ENCODE results near the gene PSD. TPM values are rescaled to one million over a fixed set of nuclear protein-coding genes. Genes with fewer than 3 reads are reported as not detected.

The PSD gene
- total and polyA plus RNA-seq, 5 donors = 4.6 to 9.4 (median 6.2) TPM

DNA sequence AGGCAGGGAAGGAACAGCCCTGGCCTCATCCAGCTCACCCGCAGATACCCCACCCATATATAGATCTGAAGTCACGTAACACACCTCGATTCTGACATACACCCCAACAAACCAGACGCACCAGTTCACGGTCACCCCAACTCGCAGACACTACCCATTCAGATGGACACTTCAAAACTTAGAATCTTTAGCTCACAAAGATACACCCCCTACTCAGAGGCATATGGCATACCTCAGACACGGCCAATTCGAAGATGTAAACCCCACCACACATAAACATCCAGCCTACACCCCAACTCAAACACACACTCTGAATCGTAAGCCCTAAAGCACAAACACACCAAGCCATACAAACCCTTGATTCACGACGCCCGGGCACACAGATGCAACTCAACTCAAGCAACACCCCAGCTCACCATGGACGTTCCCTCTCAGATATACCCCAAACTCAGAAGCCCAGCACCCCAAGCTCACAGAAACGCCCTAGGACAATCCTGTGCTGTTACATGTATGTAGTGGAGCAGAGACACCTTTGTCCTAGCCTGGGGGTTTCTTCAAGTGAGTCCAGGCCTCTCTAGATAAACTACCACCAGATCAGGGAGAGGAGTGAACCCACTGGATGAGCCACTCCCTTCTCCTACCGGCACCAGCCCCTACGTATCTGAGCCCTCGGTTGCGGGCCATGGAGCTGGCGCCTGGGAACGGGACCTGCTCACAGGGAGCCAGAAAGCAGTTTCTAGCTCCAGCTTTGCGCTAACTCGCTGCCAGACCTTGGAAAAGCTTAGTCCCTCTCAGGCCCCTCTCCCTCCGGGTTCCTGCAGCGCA is 8.8 kb downstream of the PSD start:
- Histone ChIP-seq H3K27ac (ENCODE audit: low read length) (no peak overlapping the region), H3K9me3 (ENCODE audit: control insufficient read depth, low read length) (no peaks in the 10 kb centered on the region), H3K4me1 (ENCODE audit: control insufficient read depth, insufficient read depth, low read length) (no peaks in the 10 kb centered on the region), H3K4me3 (ENCODE audit: low read length) (peak overlapping the region; percentile 58), H3K27me3 (ENCODE audit: control insufficient read depth, insufficient read depth) (no peaks in the 10 kb centered on the region)
- DNase-seq (peak in 1 of 3 donors; percentile 9), ATAC-seq (no peak)
- WGBS = 29% methylated on average over 24 of the region's 24 CpGs
- intact Hi-C loops (cut with DNase I) = loop anchor here in 1 of 4 donors (10.0 kb wide), 1 partner anchor 175 kb away; no protein-coding TSS in a partner anchor

DNA sequence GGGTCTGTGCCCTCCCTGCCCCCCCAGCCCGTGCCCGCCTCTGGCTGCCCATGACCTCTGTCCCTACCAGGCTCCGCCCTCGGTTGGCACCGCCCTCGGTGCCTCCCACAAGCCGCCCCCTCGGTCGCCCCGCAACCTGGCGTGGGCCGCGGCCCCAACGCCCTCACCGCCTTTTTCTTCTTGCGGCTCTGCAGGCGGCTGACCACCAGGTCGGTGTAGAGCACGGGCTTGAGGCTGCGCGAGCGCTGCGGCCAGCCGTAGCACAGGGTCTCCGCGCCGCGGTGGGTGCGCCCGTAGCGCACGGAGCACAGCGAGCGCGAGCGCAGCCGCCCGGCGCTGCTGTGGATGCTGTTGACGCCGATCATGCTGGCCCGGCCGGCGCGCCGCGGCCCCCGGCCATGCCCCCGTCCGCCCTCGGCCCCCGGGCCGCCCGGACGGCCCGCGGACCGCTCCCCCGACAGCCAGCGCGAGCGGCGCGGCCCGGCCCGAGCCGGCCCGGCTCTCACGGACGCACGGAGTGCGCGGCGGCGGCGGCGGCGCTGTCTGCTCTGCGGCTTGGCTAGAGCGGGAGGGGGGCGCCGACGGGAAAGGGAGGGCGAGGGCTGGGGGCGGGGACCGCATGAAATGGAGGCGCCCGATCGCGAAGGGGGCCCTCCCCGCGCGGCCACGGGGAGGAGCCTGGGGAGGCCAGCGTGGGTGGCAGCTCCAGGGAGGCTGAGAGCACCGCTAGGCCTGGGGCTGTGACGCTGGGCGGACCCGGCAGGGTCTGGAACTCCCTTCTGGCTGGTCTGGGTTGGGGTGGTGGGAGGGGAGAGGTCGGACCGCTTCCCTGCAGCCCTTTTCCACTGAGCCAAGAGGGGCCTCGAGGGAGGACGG is 9.6 kb downstream of the PSD start:
- intact Hi-C loops (cut with DNase I) = loop anchor here in 1 of 4 donors (10.0 kb wide), 1 partner anchor 176 kb away; no protein-coding TSS in a partner anchor
- Histone ChIP-seq H3K9me3 (ENCODE audit: control insufficient read depth, low read length) (no peaks in the 10 kb centered on the region), H3K27me3 (ENCODE audit: control insufficient read depth, insufficient read depth) (no peaks in the 10 kb centered on the region), H3K4me1 (ENCODE audit: control insufficient read depth, insufficient read depth, low read length) (no peaks in the 10 kb centered on the region), H3K4me3 (ENCODE audit: low read length) (peak overlapping the region; percentile 58), H3K27ac (ENCODE audit: low read length) (no peak overlapping the region)
- peak; percentile 33 to 52 for ATAC-seq
- under 1% methylated on average over 103 of the region's 103 CpGs for WGBS
- DNase-seq = peak in 2 of 3 donors; percentile 70 to 81

DNA sequence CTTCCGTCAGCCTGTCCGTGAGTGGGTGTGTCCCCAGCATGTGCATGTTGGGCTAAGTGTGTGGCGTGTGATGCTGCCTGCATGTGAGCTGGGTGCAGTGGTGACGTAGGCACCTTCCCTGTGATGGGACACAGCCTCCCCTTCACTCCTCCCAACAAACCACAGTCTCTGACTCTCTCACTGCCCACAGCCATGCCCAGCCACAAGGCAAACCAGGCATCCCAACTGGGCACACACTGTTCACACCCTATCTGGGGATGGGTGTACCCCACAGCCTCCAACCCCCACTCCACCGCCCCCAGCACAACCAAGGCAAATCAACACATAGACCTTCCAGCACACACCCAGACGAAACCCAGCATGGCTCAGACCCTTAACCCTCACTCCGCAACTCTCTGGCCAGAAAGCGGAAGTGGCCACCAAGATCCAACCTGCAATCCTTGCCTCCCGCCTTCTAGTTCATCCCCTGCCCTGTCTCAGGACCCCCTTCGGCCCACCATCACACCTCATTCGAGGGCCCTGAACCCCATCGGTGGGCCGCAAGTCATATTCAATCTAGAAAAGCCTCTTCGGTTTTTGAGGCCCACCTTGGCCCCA is 10.4 kb downstream of the PSD start:
- DNase-seq (no peak), ATAC-seq (no peak)
- intact Hi-C loops (cut with DNase I) = loop anchor here in 1 of 4 donors (10.0 kb wide), 1 partner anchor 177 kb away; no protein-coding TSS in a partner anchor
- Histone ChIP-seq H3K4me3 (ENCODE audit: low read length) (peak overlapping the region; percentile 58), H3K27ac (ENCODE audit: low read length) (no peak overlapping the region), H3K4me1 (ENCODE audit: control insufficient read depth, insufficient read depth, low read length) (no peaks in the 10 kb centered on the region), H3K9me3 (ENCODE audit: control insufficient read depth, low read length) (no peaks in the 10 kb centered on the region), H3K27me3 (ENCODE audit: control insufficient read depth, insufficient read depth) (no peaks in the 10 kb centered on the region)
- 63% methylated on average over 14 of the region's 14 CpGs for WGBS

DNA sequence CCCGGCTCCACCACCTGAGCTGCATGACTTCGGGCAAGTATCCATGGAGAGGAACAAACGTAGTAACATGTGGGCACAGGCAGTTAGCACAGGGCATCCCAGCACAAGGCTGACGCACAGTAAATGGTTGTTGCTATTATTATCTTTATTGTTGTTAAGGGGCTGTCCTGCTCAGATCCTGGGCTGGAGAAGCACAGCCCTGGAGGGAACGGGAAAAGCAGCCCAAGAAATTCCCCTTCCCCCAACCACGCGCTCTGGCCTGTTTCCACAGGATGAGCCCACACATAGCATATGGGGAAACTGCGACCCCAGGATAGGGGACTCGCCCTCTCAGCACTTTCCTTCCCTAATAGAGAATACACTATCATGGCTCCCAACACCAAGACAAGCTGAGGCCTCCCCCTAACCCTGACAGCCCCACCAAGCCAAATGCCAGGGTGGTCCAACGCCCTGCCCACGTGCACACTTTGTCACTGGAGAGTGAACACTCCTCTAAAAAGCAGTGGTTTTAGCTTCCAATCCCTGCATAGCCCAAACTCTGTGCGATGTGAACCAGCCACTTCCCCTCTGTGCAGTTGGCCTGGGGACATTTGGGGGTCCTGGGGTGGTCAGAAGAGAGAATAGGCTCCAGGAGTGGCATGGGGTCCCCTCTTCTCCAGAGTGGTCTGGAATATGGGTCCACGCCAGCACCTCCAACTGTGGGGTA is 11.0 kb downstream of the PSD start:
- ATAC-seq (no peak), DNase-seq (no peak)
- WGBS = 80% methylated on average over 13 of the region's 13 CpGs
- intact Hi-C loops (cut with DNase I) = loop anchor here in 1 of 4 donors (10.0 kb wide), 1 partner anchor 177 kb away; no protein-coding TSS in a partner anchor
- H3K27ac ChIP-seq (ENCODE audit: low read length) = no peak overlapping the region
- no peaks in the 10 kb centered on the region for H3K9me3 ChIP-seq (ENCODE audit: control insufficient read depth, low read length)
- H3K27me3 ChIP-seq (ENCODE audit: control insufficient read depth, insufficient read depth) = no peaks in the 10 kb centered on the region
- H3K4me3 ChIP-seq (ENCODE audit: low read length) = no peak overlapping the region
- no peaks in the 10 kb centered on the region for H3K4me1 ChIP-seq (ENCODE audit: control insufficient read depth, insufficient read depth, low read length)

DNA sequence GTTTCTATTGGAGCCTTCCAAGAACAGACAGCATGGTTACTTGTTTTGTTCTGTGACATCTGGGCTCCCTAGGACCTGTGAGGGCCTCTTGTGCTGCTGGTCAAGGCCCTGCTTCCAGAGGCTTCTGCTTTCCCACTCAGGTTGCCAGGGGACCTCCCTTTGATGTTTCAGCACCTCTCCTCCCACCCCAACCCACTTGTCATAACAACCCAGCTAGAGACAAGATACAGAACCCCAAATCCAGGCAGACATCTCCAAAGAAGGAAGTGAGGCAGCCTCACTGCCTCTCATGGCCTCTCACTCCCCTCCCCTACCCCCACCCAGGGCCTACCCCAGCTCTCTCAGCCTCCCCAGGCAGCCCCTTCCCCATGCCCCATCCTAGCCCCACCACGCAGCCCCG is 11.8 kb downstream of the PSD start:
- ATAC-seq (no peak), DNase-seq (no peak)
- H3K27me3 ChIP-seq (ENCODE audit: control insufficient read depth, insufficient read depth) = no peaks in the 10 kb centered on the region
- H3K4me3 ChIP-seq (ENCODE audit: low read length) = no peak overlapping the region
- no peak overlapping the region for H3K27ac ChIP-seq (ENCODE audit: low read length)
- no peaks in the 10 kb centered on the region for H3K9me3 ChIP-seq (ENCODE audit: control insufficient read depth, low read length)
- H3K4me1 ChIP-seq (ENCODE audit: control insufficient read depth, insufficient read depth, low read length) = no peaks in the 10 kb centered on the region
- intact Hi-C loops (cut with DNase I) = loop anchor here in 1 of 4 donors (10.0 kb wide), 1 partner anchor 178 kb away; no protein-coding TSS in a partner anchor
- WGBS = 98% methylated on average over 2 of the region's 2 CpGs

DNA sequence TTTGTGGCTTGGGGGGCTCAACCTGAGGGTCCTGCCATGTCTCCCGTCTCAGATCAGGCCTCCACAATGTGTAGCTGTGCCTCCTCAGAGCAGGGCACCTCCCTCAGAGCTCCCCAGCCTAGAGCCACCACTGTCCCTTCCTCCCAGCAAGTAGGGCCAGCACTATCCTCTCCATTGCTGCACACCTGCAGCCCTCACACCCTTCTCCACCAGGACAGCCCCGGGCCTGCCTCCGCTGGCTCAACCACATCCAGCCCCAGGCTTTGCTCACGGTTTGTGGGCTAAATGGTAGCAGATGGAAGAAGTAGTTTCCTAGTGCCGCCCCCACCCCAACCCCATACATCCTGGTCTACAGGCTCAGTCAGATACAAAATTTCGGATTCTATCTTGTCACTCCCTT is 13.0 kb downstream of the PSD start:
- DNase-seq = no peak
- intact Hi-C loops (cut with DNase I) = loop anchor here in 1 of 4 donors (10.0 kb wide), 1 partner anchor 179 kb away; no protein-coding TSS in a partner anchor

DNA sequence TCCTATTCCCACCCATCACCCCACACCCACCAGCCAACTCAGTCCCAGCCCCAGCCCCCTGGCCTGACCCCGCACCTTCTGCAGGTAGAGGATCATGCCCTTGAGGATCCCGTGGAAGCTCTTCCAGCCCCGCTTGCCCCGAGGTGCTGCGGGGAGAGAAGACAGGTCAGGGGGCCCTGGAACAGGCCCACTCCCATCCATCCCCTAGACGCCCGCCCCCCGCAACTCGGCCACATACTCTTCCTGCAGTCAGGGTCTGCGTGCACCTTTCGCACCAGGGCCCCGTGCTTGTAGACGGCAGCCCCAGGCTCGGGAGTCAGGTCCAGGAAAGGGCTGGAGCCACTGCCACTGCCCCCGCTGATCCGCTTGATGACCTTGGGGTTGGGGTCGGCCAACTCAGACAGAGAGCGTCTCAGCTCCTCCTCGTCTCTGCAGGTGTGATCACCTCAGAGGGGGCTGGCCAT is 13.4 kb downstream of the PSD start:
- ATAC-seq = no peak

More for the DNA sequence above, 13.0 kb downstream of the PSD start:
- no peak for ATAC-seq
- Histone ChIP-seq H3K27ac (ENCODE audit: low read length) (no peak overlapping the region), H3K4me1 (ENCODE audit: control insufficient read depth, insufficient read depth, low read length) (no peaks in the 10 kb centered on the region), H3K4me3 (ENCODE audit: low read length) (no peak overlapping the region), H3K9me3 (ENCODE audit: control insufficient read depth, low read length) (no peaks in the 10 kb centered on the region), H3K27me3 (ENCODE audit: control insufficient read depth, insufficient read depth) (no peaks in the 10 kb centered on the region)
- 84% methylated on average over 6 of the region's 6 CpGs for WGBS

DNA sequence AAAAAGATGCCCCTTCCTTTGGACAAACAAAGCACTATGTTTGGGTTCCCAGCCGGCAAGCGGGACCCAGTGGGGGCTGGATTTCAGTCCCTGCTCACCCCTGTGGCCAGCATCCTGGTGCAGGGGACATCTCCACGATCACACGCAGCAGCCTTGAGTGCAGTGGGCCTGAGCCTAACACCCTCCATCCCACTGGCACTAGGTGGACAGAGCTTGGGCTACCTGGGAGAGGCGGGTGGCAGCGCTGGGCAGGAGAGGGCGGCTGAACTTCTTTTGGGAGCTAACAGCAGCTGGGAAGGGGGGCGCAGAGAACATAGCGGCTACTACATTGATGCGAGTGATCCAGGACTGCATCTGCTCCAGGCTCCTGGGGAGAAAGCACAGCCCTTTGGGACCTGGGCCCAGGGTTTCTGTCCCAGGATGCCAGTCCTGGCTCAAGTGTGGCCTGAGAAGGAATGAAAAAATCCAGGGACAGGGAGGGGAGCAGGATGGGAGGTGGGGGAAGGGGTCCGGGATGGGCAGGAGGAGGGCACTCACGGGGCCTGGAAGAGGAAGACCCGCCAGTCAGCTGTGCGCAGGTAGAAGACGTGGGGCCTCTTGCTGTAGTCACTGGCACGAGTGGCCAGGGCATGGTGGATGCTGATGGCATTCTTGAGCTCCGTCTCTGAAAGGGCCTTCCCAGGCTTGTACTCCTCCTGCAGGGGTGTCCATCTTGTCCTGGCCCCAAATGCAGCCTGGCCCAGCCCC is 14.1 kb downstream of the PSD start:
- H3K4me1 ChIP-seq (ENCODE audit: control insufficient read depth, insufficient read depth, low read length) = no peaks in the 10 kb centered on the region
- no peak for ATAC-seq
- H3K9me3 ChIP-seq (ENCODE audit: control insufficient read depth, low read length) = no peaks in the 10 kb centered on the region
- DNase-seq = peak in 1 of 3 donors; percentile 41
- H3K27me3 ChIP-seq (ENCODE audit: control insufficient read depth, insufficient read depth) = no peaks in the 10 kb centered on the region
- no peak overlapping the region for H3K4me3 ChIP-seq (ENCODE audit: low read length)
- 89% methylated on average over 17 of the region's 17 CpGs for WGBS
- intact Hi-C loops (cut with DNase I) = loop anchor here in 2 of 4 donors (5.0 to 10.0 kb wide), 2 partner anchors 73 to 180 kb away; no protein-coding TSS in a partner anchor
- H3K27ac ChIP-seq (ENCODE audit: low read length) = no peak overlapping the region

More for the DNA sequence above, 13.4 kb downstream of the PSD start:
- Histone ChIP-seq H3K4me3 (ENCODE audit: low read length) (no peak overlapping the region), H3K9me3 (ENCODE audit: control insufficient read depth, low read length) (no peaks in the 10 kb centered on the region), H3K4me1 (ENCODE audit: control insufficient read depth, insufficient read depth, low read length) (no peaks in the 10 kb centered on the region), H3K27ac (ENCODE audit: low read length) (no peak overlapping the region), H3K27me3 (ENCODE audit: control insufficient read depth, insufficient read depth) (no peaks in the 10 kb centered on the region)
- intact Hi-C loops (cut with DNase I) = loop anchor here in 1 of 4 donors (10.0 kb wide), 1 partner anchor 180 kb away; no protein-coding TSS in a partner anchor
- DNase-seq = no peak
- WGBS = 81% methylated on average over 19 of the region's 19 CpGs

DNA sequence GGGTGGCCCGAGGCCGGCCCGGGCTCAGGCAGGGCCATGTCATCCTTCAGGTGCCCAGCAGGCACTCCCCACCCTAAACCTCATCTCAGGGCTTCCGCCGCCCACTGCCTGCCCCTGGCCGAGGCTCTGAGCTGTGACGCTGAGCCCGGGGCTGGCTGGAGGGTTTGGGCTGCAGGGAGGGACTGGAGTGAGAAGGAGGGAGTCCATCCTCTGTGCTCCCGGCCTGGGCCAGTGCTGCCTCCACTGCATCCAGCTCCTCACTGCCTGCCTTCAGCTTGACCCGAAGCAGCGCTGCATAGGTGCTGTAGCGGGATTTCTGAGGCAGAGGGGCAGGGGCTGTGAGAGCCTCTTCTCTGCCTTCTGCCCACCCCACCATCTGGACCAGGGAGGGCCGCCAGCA is 15.5 kb downstream of the PSD start:
- ATAC-seq (no peak), DNase-seq (no peak)
- 88% methylated on average over 13 of the region's 13 CpGs for WGBS
- Histone ChIP-seq H3K27ac (ENCODE audit: low read length) (no peak overlapping the region), H3K9me3 (ENCODE audit: control insufficient read depth, low read length) (no peaks in the 10 kb centered on the region), H3K27me3 (ENCODE audit: control insufficient read depth, insufficient read depth) (no peaks in the 10 kb centered on the region), H3K4me1 (ENCODE audit: control insufficient read depth, insufficient read depth, low read length) (no peaks in the 10 kb centered on the region), H3K4me3 (ENCODE audit: low read length) (no peak overlapping the region)
- intact Hi-C loops (cut with DNase I) = loop anchor here in 2 of 4 donors (5.0 to 10.0 kb wide), 2 partner anchors 74 to 182 kb away; no protein-coding TSS in a partner anchor

Measured in right cardiac atrium (tissue), 5 donors.